ENCODE measurements around the gene OSTN. TPM values are rescaled to one million over a fixed set of nuclear protein-coding genes. Genes with fewer than 3 reads are reported as not detected.

Gene OSTN
- total and polyA plus RNA-seq, 8 donors: 0.04 to 0.06 TPM; not detected in 6

DNA sequence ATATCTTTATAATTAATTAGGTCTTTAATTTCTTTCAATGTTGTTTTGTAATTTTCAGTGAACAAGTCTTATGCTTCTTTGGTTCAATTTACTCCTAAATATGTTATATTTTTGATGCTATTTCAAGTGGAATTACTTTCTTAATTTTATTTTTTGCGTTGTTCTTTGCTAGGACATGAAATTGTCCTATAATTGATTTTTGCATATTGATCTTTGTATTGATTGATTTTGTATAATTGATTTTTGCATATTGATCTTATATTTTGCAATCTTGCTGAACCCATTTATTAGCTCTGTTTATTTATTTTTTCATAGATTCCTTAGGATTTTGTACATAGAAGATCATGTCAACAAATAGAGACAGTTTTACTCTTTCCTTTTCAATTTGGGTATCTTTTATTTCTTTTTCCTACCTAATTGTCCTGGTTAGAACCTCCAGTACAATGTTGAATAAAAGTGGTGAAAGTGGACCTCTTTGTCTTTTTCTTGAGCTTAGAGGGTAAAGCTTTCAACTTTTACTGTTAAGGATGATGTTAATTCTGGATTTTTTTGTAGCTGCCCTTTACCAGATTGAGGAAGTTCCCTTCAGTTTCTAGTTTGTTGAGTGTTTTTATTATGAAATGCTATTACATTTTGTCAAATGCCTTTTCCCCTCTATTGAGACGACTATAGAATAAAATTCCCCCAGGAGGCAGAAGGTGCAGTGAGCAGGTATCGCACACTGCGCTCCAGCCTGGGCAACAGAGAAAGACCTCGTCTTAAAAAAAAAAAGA lies 93.4 kb downstream of the OSTN start:
- intact Hi-C loops (cut with DNase I): no loop called here
- H3K4me3 ChIP-seq: no peak overlapping the region
- no peaks in the 10 kb centered on the region for H3K27me3 ChIP-seq
- H3K4me1 ChIP-seq: no peaks in the 10 kb centered on the region
- H3K9me3 ChIP-seq: no peaks in the 10 kb centered on the region
- no peak overlapping the region for H3K27ac ChIP-seq
- DNase-seq (no peak), ATAC-seq (no peak)
- TF ChIP-seq CTCF (IDR thresholded peaks at IDR 0.05): no peak
- no peaks in the 10 kb centered on the region for H3K36me3 ChIP-seq

- Histone ChIP-seq H3K36me3 (no peaks in the 10 kb centered on the region), H3K27me3 (no peaks in the 10 kb centered on the region), H3K9me3 (no peaks in the 10 kb centered on the region), H3K27ac (no peak overlapping the region), H3K4me3 (no peak overlapping the region), H3K4me1 (no peaks in the 10 kb centered on the region)
- ATAC-seq (no peak), DNase-seq (no peak)
- no peak for TF ChIP-seq CTCF (IDR thresholded peaks at IDR 0.05)
- intact Hi-C loops (cut with DNase I): no loop called here
These were observed 95.2 kb downstream of the OSTN start for GRCh38 chr3:191294291-191294690.

DNA sequence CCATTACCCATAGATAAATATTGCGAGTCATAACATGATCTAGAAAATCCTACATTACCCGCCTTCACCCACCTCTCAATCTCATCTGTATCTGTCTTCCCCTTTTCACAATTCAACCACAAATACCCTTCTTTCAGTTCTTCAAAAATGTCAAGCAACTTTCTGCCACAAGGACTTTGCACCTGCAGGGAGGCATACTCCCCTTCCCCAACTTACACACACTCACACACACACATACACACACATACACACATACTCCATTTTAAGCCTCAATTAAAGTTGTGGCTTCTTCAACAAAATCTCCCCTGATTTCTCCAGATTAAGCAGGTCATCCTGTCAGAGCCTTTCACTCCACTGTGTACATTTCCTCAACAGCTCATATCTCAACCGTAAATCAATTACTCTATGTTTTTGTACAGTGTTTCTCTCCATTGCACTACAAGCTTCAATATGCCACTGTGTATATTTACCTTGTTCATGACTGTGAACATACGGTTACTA lies 97.0 kb downstream of the OSTN start:
- intact Hi-C loops (cut with DNase I): no loop called here
- DNase-seq (no peak), ATAC-seq (no peak)
- Histone ChIP-seq H3K27me3 (no peaks in the 10 kb centered on the region), H3K27ac (no peak overlapping the region), H3K4me1 (no peaks in the 10 kb centered on the region), H3K36me3 (no peaks in the 10 kb centered on the region), H3K4me3 (no peak overlapping the region), H3K9me3 (no peaks in the 10 kb centered on the region)
- TF ChIP-seq CTCF (IDR thresholded peaks at IDR 0.05): no peak

- intact Hi-C loops (cut with DNase I): no loop called here
- H3K36me3 ChIP-seq: no peaks in the 10 kb centered on the region
- ATAC-seq: no peak
These were observed 99.8 kb downstream of the OSTN start for GRCh38 chr3:191298846-191299245.

More at GRCh38 chr3:191298846-191299245, 99.8 kb downstream of the OSTN start:
- H3K9me3 ChIP-seq: no peaks in the 10 kb centered on the region
- no peak for TF ChIP-seq CTCF (IDR thresholded peaks at IDR 0.05)
- no peak for DNase-seq
- H3K4me1 ChIP-seq: no peaks in the 10 kb centered on the region
- H3K4me3 ChIP-seq: no peak overlapping the region
- H3K27me3 ChIP-seq: no peaks in the 10 kb centered on the region
- H3K27ac ChIP-seq: no peak overlapping the region

Measured in left lung (tissue), 10 donors.